ENCODE results near the gene CACNA2D4. TPM values are rescaled to one million over a fixed set of nuclear protein-coding genes. Genes with fewer than 3 reads are reported as not detected.

Gene CACNA2D4
- total and polyA plus RNA-seq, 2 experiments from 2014 or later, result 0.23 TPM; not detected in 1

DNA sequence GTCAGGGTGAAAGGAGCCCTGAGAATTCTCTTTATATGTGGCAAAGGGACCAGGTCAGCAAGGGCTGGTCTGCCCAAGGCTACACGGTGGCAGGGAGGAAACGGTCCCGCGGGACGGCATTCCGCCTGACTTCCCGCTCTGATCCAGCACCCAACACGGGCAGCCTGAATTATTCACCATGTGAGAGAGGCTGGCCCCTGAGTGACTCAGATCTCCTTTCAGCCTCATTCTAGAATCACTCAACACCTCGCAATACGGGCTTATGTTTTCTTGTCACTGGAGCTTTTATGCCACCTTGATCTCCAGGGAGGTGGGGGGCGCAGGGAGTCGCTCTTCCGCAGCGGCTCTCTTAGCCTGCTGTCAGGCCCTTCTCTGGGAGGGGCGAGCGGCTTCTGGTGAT lies 89.6 kb downstream of the CACNA2D4 start:
- Histone ChIP-seq H3K79me2 (ENCODE audit: insufficient read depth) (no peaks in the 10 kb centered on the region), H3F3A (ENCODE audit: insufficient read depth) (no peaks in the 10 kb centered on the region), H3K9me2 (ENCODE audit: insufficient read depth) (no peaks in the 10 kb centered on the region), H3K4me3 (no peak overlapping the region), H3K9ac (no peak overlapping the region), H3K27ac (no peak overlapping the region), H4K20me1 (ENCODE audit: insufficient read depth) (no peaks in the 10 kb centered on the region), H3K4me2 (ENCODE audit: unreplicated experiment) (no peak overlapping the region), H3K9me3 (ENCODE audit: low read depth) (no peaks in the 10 kb centered on the region), H3K4me1 (ENCODE audit: insufficient read depth) (no peaks in the 10 kb centered on the region), H2AFZ (no peak overlapping the region), H3K27me3 (replicated peaks; ENCODE audit: insufficient read depth) (peaks cover 33% of the 10 kb centered on the region), H3K36me3 (ENCODE audit: low read depth) (no peaks in the 10 kb centered on the region)
- in situ Hi-C loops (cut with MboI), result no loop called here
- TF ChIP-seq EZH2phosphoT487 (IDR thresholded peaks at IDR 0.05; ENCODE audit: insufficient read depth, low read depth) (no peak), EZH2 (IDR thresholded peaks at IDR 0.05; ENCODE audit: insufficient read depth, poor library complexity, severe bottlenecking) (no peak)
- WGBS, 2 experiments (ENCODE audit: low coverage in 1 of 2, low lambda C conversion rate in 2 of 2, missing lambda C conversion rate in 2 of 2), result 59 to 66% methylated on average over 16 of the region's 16 CpGs
- DNase-seq, result no peak

GRCh38 chr12:1827826-1828805 lies 90.3 kb downstream of the CACNA2D4 start:
- H3K9me3 ChIP-seq (ENCODE audit: low read depth), result no peaks in the 10 kb centered on the region
- H3K36me3 ChIP-seq (ENCODE audit: low read depth), result no peaks in the 10 kb centered on the region
- in situ Hi-C loops (cut with MboI), result no loop called here
- no peak overlapping the region for H3K9ac ChIP-seq
- WGBS, 2 experiments (ENCODE audit: low coverage in 1 of 2, low lambda C conversion rate in 2 of 2, missing lambda C conversion rate in 2 of 2), result 59 to 62% methylated on average over 34 to 38 of the region's 38 CpGs
- no peaks in the 10 kb centered on the region for H3K79me2 ChIP-seq (ENCODE audit: insufficient read depth)
- no peak overlapping the region for H3K27ac ChIP-seq
- no peak overlapping the region for H2AFZ ChIP-seq
- H3K4me3 ChIP-seq, result no peak overlapping the region
- H3K27me3 ChIP-seq (replicated peaks; ENCODE audit: insufficient read depth), result peaks cover 40% of the 10 kb centered on the region
- TF ChIP-seq EZH2phosphoT487 (IDR thresholded peaks at IDR 0.05; ENCODE audit: insufficient read depth, low read depth) (no peak), EZH2 (IDR thresholded peaks at IDR 0.05; ENCODE audit: insufficient read depth, poor library complexity, severe bottlenecking) (no peak)
- H4K20me1 ChIP-seq (ENCODE audit: insufficient read depth), result no peaks in the 10 kb centered on the region
- no peaks in the 10 kb centered on the region for H3F3A ChIP-seq (ENCODE audit: insufficient read depth)
- DNase-seq, result no peak
- no peaks in the 10 kb centered on the region for H3K9me2 ChIP-seq (ENCODE audit: insufficient read depth)
- H3K4me2 ChIP-seq (ENCODE audit: unreplicated experiment), result no peak overlapping the region
- H3K4me1 ChIP-seq (ENCODE audit: insufficient read depth), result no peaks in the 10 kb centered on the region

- Histone ChIP-seq H3K9me3 (ENCODE audit: low read depth) (no peaks in the 10 kb centered on the region), H4K20me1 (ENCODE audit: insufficient read depth) (no peaks in the 10 kb centered on the region), H3K4me3 (no peak overlapping the region), H3K27ac (no peak overlapping the region), H3K4me1 (ENCODE audit: insufficient read depth) (no peaks in the 10 kb centered on the region), H3K4me2 (ENCODE audit: unreplicated experiment) (no peak overlapping the region), H3K9me2 (ENCODE audit: insufficient read depth) (no peaks in the 10 kb centered on the region), H3K27me3 (replicated peaks; ENCODE audit: insufficient read depth) (peaks cover 41% of the 10 kb centered on the region), H3K9ac (no peak overlapping the region), H3K79me2 (ENCODE audit: insufficient read depth) (no peaks in the 10 kb centered on the region), H2AFZ (no peak overlapping the region), H3F3A (ENCODE audit: insufficient read depth) (no peaks in the 10 kb centered on the region), H3K36me3 (ENCODE audit: low read depth) (no peaks in the 10 kb centered on the region)
- no peak for DNase-seq
- in situ Hi-C loops (cut with MboI), result no loop called here
- WGBS, 2 experiments (ENCODE audit: low coverage in 1 of 2, low lambda C conversion rate in 2 of 2, missing lambda C conversion rate in 2 of 2), result 58 to 67% methylated on average over 23 to 25 of the region's 25 CpGs
- TF ChIP-seq EZH2 (IDR thresholded peaks at IDR 0.05; ENCODE audit: insufficient read depth, poor library complexity, severe bottlenecking), result no peak
- TF ChIP-seq EZH2phosphoT487 (IDR thresholded peaks at IDR 0.05; ENCODE audit: insufficient read depth, low read depth), result no peak
Observed at GRCh38 chr12:1826867-1827705, 91.4 kb downstream of the CACNA2D4 start.

- WGBS, 2 experiments (ENCODE audit: low coverage in 1 of 2, low lambda C conversion rate in 2 of 2, missing lambda C conversion rate in 2 of 2), result 47 to 49% methylated on average over 10 to 15 of the region's 15 CpGs
- in situ Hi-C loops (cut with MboI), result no loop called here
- TF ChIP-seq EZH2 (IDR thresholded peaks at IDR 0.05; ENCODE audit: insufficient read depth, poor library complexity, severe bottlenecking) (no peak), EZH2phosphoT487 (IDR thresholded peaks at IDR 0.05; ENCODE audit: insufficient read depth, low read depth) (no peak)
- DNase-seq, result no peak
- Histone ChIP-seq H3K4me1 (ENCODE audit: insufficient read depth) (no peaks in the 10 kb centered on the region), H3K4me2 (ENCODE audit: unreplicated experiment) (no peak overlapping the region), H3K9me2 (ENCODE audit: insufficient read depth) (no peaks in the 10 kb centered on the region), H4K20me1 (ENCODE audit: insufficient read depth) (no peaks in the 10 kb centered on the region), H3K27me3 (replicated peaks; ENCODE audit: insufficient read depth) (peaks cover 43% of the 10 kb centered on the region), H3K79me2 (ENCODE audit: insufficient read depth) (no peaks in the 10 kb centered on the region), H3F3A (ENCODE audit: insufficient read depth) (no peaks in the 10 kb centered on the region), H2AFZ (no peak overlapping the region), H3K9me3 (ENCODE audit: low read depth) (no peaks in the 10 kb centered on the region), H3K27ac (no peak overlapping the region), H3K4me3 (no peak overlapping the region), H3K36me3 (ENCODE audit: low read depth) (no peaks in the 10 kb centered on the region), H3K9ac (no peak overlapping the region)
Observed at GRCh38 chr12:1826401-1826800, 92.1 kb downstream of the CACNA2D4 start.
